Effector CD4-positive, alpha-beta T cell (primary cell): Measurements from ENCODE around the gene CDK14.

ENCODE experiments used
- DNase-seq: peaks from one replicate; pipeline ENCODE4 v3.0.0-alpha.2; 2020

Gene CDK14

GRCh38 chr7:90856351-90857070 is 260.4 kb downstream of the CDK14 start:
- no peak for DNase-seq

- no peak for DNase-seq
Measured at GRCh38 chr7:90857603-90858002, 261.5 kb downstream of the CDK14 start.

DNA sequence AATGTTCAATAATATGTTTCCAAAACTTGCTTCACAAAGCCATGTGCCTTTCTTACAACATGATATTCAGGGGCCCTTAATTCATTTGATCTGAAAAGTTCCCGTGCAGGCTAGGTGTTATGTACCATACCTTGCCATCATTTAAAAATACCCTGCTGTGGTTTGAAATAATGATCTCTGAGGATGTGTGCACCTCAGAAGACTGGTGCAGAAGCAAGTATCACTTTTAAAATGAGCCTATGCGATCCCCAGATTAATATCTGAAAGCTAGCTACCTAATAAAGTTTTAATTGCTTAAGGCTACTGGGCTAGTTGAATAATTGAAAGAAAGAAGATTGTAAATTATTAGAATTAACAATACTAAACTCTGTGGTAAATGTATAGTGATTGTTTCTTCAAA is 262.4 kb downstream of the CDK14 start:
- DNase-seq = no peak

- no peak for DNase-seq
Measured at GRCh38 chr7:90859521-90859920, 263.4 kb downstream of the CDK14 start.

DNA sequence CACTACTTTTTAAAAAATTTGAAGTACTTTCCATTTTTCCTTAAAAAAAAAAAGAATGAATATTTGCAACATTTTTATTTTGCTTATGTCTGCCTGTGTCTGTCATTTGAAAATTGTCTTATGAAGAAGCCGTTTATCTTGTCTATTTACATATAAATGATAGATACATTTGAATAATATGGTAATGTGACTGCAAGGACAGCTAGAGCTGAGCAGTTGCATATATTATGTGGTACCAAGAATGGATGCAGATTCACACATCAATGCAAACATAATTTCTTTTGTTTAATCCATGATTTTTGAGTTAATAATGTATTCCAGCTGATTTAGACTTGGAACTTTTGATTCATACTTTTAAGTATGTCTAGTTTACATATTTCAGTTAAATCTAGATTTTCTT is 268.0 kb downstream of the CDK14 start:
- DNase-seq = no peak

- DNase-seq = no peak
Measured at GRCh38 chr7:90869335-90869734, 273.2 kb downstream of the CDK14 start.

GRCh38 chr7:90876701-90877100 is 280.6 kb downstream of the CDK14 start:
- DNase-seq = no peak

GRCh38 chr7:90877201-90877600 is 281.1 kb downstream of the CDK14 start:
- no peak for DNase-seq

- DNase-seq = no peak
Measured at GRCh38 chr7:90879924-90880323, 283.8 kb downstream of the CDK14 start.

GRCh38 chr7:90886416-90886815 is 290.3 kb downstream of the CDK14 start:
- no peak for DNase-seq

DNA sequence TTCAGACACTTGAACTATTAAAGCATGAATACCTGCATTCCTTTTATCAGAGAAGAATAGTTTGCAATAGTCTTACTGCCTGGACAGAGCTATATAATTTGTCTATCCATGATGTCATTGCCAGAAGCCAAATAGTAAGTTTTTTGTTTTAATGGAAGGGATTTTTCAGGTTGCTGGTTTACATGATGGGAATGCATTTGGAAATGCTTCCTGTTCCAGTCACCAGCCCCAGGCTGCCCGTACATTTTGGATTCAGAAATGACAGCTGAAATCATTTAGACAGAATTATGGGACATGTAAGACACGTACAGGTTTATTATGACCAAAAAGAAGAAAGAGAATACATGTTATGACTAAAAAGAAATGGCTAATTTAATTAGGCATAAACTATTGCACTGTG is 293.1 kb downstream of the CDK14 start:
- no peak for DNase-seq

- no peak for DNase-seq
Measured at GRCh38 chr7:90889644-90890043, 293.5 kb downstream of the CDK14 start.

GRCh38 chr7:90891529-90891928 is 295.4 kb downstream of the CDK14 start:
- DNase-seq = no peak

DNA sequence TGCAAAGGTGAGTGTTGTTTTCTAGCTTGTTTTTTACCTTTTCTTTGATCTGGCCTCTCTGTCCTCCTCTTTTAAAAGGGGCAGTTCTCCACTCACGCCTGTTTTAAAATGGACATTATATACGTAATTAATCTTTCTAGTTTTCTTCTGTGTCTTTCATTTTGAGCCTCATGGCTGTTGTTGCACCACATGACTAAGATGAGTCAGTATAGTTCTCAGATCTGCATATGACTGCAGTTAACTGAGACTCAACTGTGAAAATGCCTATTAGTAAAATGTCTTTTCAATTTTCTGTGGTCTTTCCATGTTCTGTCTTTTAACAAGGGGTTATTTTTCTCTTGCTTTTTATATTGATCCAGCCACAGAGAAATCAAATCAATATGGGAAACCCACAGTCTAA is 296.1 kb downstream of the CDK14 start:
- DNase-seq = no peak

DNA sequence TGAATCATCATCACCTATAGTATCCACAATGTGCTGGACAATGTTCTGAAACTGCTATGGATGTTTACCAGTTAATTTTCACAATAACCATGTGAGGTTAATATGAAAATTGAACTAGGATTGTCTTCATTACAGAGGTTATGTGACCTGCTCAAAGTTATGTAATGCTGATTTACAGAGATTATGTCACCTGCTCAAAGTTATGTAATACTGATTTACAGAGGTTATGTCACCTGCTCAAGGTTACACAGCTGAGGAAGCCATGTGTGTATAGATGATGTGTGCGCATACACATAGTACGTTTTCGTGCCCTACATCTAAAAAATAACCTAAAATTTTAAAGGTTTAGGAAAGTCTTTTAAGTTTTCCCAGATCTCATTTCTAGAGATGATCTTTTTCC is 298.0 kb downstream of the CDK14 start:
- no peak for DNase-seq

- no peak for DNase-seq
Measured at GRCh38 chr7:90896458-90896857, 300.3 kb downstream of the CDK14 start.

GRCh38 chr7:90897961-90898469 is 301.9 kb downstream of the CDK14 start:
- DNase-seq = no peak

- DNase-seq = no peak
Measured at GRCh38 chr7:90900628-90901356, 304.7 kb downstream of the CDK14 start.

- no peak for DNase-seq
Measured at GRCh38 chr7:90903841-90904240, 307.7 kb downstream of the CDK14 start.

GRCh38 chr7:90910136-90910535 is 314.0 kb downstream of the CDK14 start:
- no peak for DNase-seq

DNA sequence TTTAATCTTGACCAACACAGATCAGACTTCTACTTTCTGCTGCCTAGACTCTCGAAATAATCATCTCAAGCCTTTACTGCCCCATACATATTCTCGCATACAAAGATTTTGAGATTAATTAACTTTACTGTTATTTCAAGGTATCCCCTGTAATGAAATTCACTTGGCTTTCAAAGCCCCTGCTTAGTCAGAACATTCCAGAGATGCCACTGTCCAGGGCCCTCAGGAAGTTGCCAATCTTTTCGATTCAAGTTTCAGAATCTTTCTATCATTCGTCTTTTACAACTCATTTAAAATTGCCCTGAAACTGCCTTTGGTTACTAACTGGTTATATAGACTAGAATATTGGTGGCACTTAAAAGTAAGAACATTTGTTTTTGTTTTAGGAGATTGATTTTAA is 320.2 kb downstream of the CDK14 start:
- DNase-seq = no peak

DNA sequence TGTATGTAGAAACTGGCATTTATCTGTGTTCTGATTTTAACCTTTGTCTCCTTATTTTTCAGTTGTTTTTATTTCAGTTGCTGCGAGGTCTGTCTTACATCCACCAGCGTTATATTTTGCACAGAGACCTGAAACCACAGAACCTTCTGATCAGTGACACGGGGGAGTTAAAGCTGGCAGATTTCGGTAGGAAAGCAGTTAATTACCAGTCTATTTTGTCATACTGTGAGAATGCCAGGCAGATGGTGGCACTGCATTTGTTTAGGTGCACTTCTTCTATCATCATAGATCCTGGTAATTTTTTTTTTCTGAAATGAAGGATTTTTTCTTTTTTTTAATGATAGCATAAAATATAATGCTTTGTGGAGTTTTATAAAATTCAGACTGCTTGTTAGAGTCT is 321.4 kb downstream of the CDK14 start:
- DNase-seq = no peak

GRCh38 chr7:90918303-90918702 is 322.2 kb downstream of the CDK14 start:
- no peak for DNase-seq

DNA sequence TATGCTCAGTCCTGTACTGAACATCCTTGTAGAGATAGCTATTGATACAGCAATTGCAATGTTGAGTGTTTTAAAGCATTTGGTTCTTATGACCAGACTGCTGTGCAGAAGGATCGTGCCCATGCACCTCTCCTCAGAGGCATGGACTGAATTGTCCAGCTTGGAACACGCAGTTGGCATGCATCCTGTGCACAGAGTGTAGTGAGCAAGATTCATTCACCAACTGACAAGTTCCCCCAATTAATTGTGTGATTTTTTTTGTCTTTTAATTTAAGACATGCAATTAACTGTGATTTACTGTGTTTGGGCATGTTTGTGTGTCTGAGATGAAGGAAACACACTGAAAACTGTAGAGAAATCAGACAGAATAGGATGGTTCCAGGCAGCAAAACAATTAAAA is 323.7 kb downstream of the CDK14 start:
- DNase-seq = no peak
